K562 (cell line): ENCODE data around the gene ZMYND8. TPM values are rescaled to one million over a fixed set of nuclear protein-coding genes. Genes with fewer than 3 reads are reported as not detected.
A peak's percentile ranks its signal among the peaks of the same experiment; 100 is the strongest.

ENCODE experiments used
- DDX20 ChIP-seq: fragments of 450-650 bp; IDR thresholded peaks from 2 replicates; pipeline ENCODE4 v1.6.1; 2016; ENCODE audit warnings: missing genetic modification characterization, low read depth, mild to moderate bottlenecking, missing compliant biosample characterization, moderate library complexity
- RBM25 ChIP-seq: fragments of 200-400 bp; formaldehyde crosslinking; IDR thresholded peaks from 2 replicates; pipeline ENCODE4 v1.6.1; 2018; ENCODE audit warnings: low read length, low read depth, moderate library complexity; ENCODE audit not compliant: severe bottlenecking
- REST ChIP-seq, 2 experiments: fragments of 450-650 bp; formaldehyde crosslinking in 1 of 2; IDR thresholded peaks; 2 replicates each; pipeline versions ENCODE4 v1.4.0 to v1.6.1; 2014 to 2020; ENCODE audit warnings: mild to moderate bottlenecking in 2 of 2, borderline replicate concordance in 1 of 2, low read depth in 1 of 2
- RREB1 ChIP-seq: fragments of 250-450 bp; sonication (Bioruptor Pico); IDR thresholded peaks from 2 replicates; pipeline ENCODE4 v1.4.0; 2020
- SIX5 ChIP-seq, 2 experiments: IDR thresholded peaks; 2 replicates each; pipeline ENCODE4 v1.6.1; 2011; ENCODE audit warnings: low read length in 2 of 2, borderline replicate concordance in 1 of 2, low read depth in 1 of 2, mild to moderate bottlenecking in 1 of 2, moderate library complexity in 1 of 2; ENCODE audit not compliant: insufficient read depth in 1 of 2
- SMARCB1 ChIP-seq: IDR thresholded peaks from 2 replicates; pipeline ENCODE4 v1.6.1; 2011; ENCODE audit warnings: improper control_type of control experiment, low read depth; ENCODE audit not compliant: insufficient read length
- ZFP91 ChIP-seq: sonication (generic); formaldehyde crosslinking; IDR thresholded peaks from 2 replicates; pipeline ENCODE4 v1.8.0; 2022; ENCODE audit warnings: mild to moderate bottlenecking, missing genetic modification reagents
- ZNF232 ChIP-seq: sonication (generic); formaldehyde crosslinking; IDR thresholded peaks from 2 replicates; pipeline ENCODE4 v1.8.0; 2022; ENCODE audit warnings: mild to moderate bottlenecking, missing genetic modification reagents
- ZNF445 ChIP-seq: fragments of 250-450 bp; sonication (Bioruptor Pico); IDR thresholded peaks from 2 replicates; pipeline ENCODE4 v1.4.0; 2020; ENCODE audit warnings: low read depth, mild to moderate bottlenecking, moderate library complexity
- polyA plus RNA-seq, 8 experiments: library from polyadenylated mRNA; depleted of rRNA in 4 of 8; stranded (reverse) in 5 of 8; unstranded in 3 of 8; fragments of >200 nt; fragmentation: Nextera tagmentation in 2 of 8; fragmentation: Illumina TruSeq in 1 of 8; extraction: Ambion mirVana in 2 of 8; extraction: Trizol in 1 of 8; gene quantifications; 2 replicates each; pipeline versions ENCODE4 v1.2.1 to v1.2.3, GENCODE V29; 2011 to 2014; ENCODE audit warnings: inconsistent platforms in 1 of 8, missing spikeins in 1 of 8
- total RNA-seq, 7 experiments: library from RNA; depleted of rRNA in 6 of 7; stranded (reverse); fragments of >200 nt in 6 of 7; fragmentation: Illumina TruSeq in 2 of 7; extraction: Trizol in 2 of 7; gene quantifications; 2 replicates each; pipeline versions ENCODE4 v1.2.1 to v1.2.3, GENCODE V29; 2011 to 2021; ENCODE audit warnings: low replicate concordance in 1 of 7

Gene ZMYND8
- total and polyA plus RNA-seq, 9 of the 15 experiments (the other 6 are each of a cell fraction or from before 2014, with no cell fraction given), result 31.8 to 148 (median 71.9) TPM

DNA sequence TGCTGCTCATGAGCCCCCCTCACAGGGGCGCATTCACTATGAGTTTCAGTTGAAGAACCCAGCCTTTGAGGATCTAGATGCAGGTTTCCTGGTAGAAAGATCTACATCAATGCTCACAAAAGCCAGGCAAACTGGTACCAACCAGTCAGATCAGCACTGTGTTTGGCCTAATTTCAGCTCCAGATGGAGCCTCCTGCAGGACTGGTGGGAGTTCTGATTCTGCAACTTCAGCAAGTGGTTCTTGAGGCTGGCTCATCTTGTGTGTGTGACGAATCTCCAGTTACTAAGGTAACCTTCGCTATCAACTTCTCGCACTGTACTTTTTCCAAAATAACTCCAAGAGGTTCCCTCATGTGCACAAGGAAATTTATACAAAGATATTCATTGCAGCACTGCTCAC is 118.8 kb downstream of the ZMYND8 start (continued):
- TF ChIP-seq ZFP91 (CRISPR knock-in tag), result no peak
- TF ChIP-seq REST (IDR thresholded peaks at IDR 0.05; ENCODE audit: borderline replicate concordance), result peak; percentile 32
- TF ChIP-seq REST (CRISPR knock-in tag; IDR thresholded peaks at IDR 0.05; ENCODE audit: low read depth), result no peak
- no peak for TF ChIP-seq ZNF445 (CRISPR knock-in tag)
- TF ChIP-seq DDX20 (tag), result no peak
- TF ChIP-seq RBM25, result no peak
- TF ChIP-seq ZNF232 (CRISPR knock-in tag), result no peak
- TF ChIP-seq SMARCB1, result no peak
- TF ChIP-seq SIX5 (IDR thresholded peaks at IDR 0.05; ENCODE audit: borderline replicate concordance in 1 of 2, insufficient read depth in 1 of 2, low read depth in 1 of 2, low read length in 2 of 2), result no peak
- TF ChIP-seq RREB1 (CRISPR knock-in tag), result no peak
